H9 (cell line): Measurements from ENCODE around the gene TTC6. TPM values are rescaled to one million over a fixed set of nuclear protein-coding genes. Genes with fewer than 3 reads are reported as not detected.

Experiments used
- DNase-seq: peaks from one replicate; pipeline ENCODE4 v3.0.0-alpha.2; 2017
- H2AFZ ChIP-seq: one replicate; pipeline ENCODE4 v1.6.1; 2013; ENCODE audit warnings: mild to moderate bottlenecking, low read length, control low read depth, moderate library complexity
- H2AK5ac ChIP-seq: 2 replicates; pipeline ENCODE4 v1.6.1; 2013; ENCODE audit warnings: low read length, control low read depth, mixed read lengths; ENCODE audit not compliant: insufficient read length
- H2BK120ac ChIP-seq: one replicate; pipeline ENCODE4 v1.6.1; 2013; ENCODE audit warnings: low read depth, mild to moderate bottlenecking, low read length, control low read depth, inconsistent platforms; ENCODE audit not compliant: poor library complexity, severe bottlenecking
- H2BK12ac ChIP-seq: 2 replicates; pipeline ENCODE4 v1.6.1; 2013; ENCODE audit warnings: low read length, control low read depth, mixed read lengths, low read depth; ENCODE audit not compliant: insufficient read length
- H2BK15ac ChIP-seq: 2 replicates; pipeline ENCODE4 v1.6.1; 2013; ENCODE audit warnings: low read depth, low read length, control low read depth
- H2BK20ac ChIP-seq: one replicate; pipeline ENCODE4 v1.6.1; 2013; ENCODE audit warnings: low read depth, mild to moderate bottlenecking, low read length, control low read depth, inconsistent platforms; ENCODE audit not compliant: poor library complexity, severe bottlenecking
- H2BK5ac ChIP-seq: 2 replicates; pipeline ENCODE4 v1.6.1; 2013; ENCODE audit warnings: low read length, control low read depth, mixed read lengths; ENCODE audit not compliant: insufficient read length
- H3K14ac ChIP-seq: 2 replicates; pipeline ENCODE4 v1.6.1; 2013; ENCODE audit warnings: low read length, control low read depth; ENCODE audit not compliant: insufficient read depth
- H3K18ac ChIP-seq: 2 replicates; pipeline ENCODE4 v1.6.1; 2013; ENCODE audit warnings: low read depth, mild to moderate bottlenecking, mixed read lengths, low read length, control low read depth; ENCODE audit not compliant: insufficient read length
- H3K23ac ChIP-seq: 2 replicates; pipeline ENCODE4 v1.6.1; 2013; ENCODE audit warnings: low read length, control low read depth, mixed read lengths, low read depth; ENCODE audit not compliant: insufficient read length
- H3K23me2 ChIP-seq: 2 replicates; pipeline ENCODE4 v1.6.1; 2013; ENCODE audit warnings: low read depth, mild to moderate bottlenecking, mixed read lengths, low read length, control low read depth; ENCODE audit not compliant: insufficient read length, poor library complexity, severe bottlenecking
- H3K27ac ChIP-seq: 2 replicates; pipeline ENCODE4 v1.5.1; 2013; ENCODE audit warnings: low read length, control low read depth, mixed read lengths, low read depth; ENCODE audit not compliant: insufficient read length
- H3K27me3 ChIP-seq: 2 replicates; pipeline ENCODE4 v1.6.1; 2013; ENCODE audit warnings: low read length, control low read depth, inconsistent platforms; ENCODE audit not compliant: insufficient read depth
- H3K4ac ChIP-seq: 2 replicates; pipeline ENCODE4 v1.6.1; 2013; ENCODE audit warnings: low read depth, mild to moderate bottlenecking, control low read depth, inconsistent platforms, low read length, moderate library complexity
- H3K4me1 ChIP-seq: 2 replicates; pipeline ENCODE4 v1.6.1; 2013; ENCODE audit warnings: low read length, control low read depth, inconsistent platforms; ENCODE audit not compliant: insufficient read depth
- H3K4me2 ChIP-seq: 2 replicates; pipeline ENCODE4 v1.6.1; 2013; ENCODE audit warnings: low read length, control low read depth, mixed read lengths; ENCODE audit not compliant: insufficient read length, insufficient read depth
- H3K56ac ChIP-seq: 2 replicates; pipeline ENCODE4 v1.6.1; 2013; ENCODE audit warnings: low read depth, mild to moderate bottlenecking, mixed read lengths, low read length, control low read depth; ENCODE audit not compliant: insufficient read length
- H3K79me1 ChIP-seq: 2 replicates; pipeline ENCODE4 v1.6.1; 2013; ENCODE audit warnings: low read depth, mild to moderate bottlenecking, moderate library complexity, low read length, control low read depth, inconsistent platforms; ENCODE audit not compliant: insufficient read depth, poor library complexity, severe bottlenecking
- H3K79me2 ChIP-seq: 2 replicates; pipeline ENCODE4 v1.6.1; 2013; ENCODE audit warnings: low read length, control low read depth, inconsistent platforms; ENCODE audit not compliant: insufficient read depth
- H3K9ac ChIP-seq: 2 replicates; pipeline ENCODE4 v1.6.1; 2013; ENCODE audit warnings: low read length, control low read depth, mixed read lengths; ENCODE audit not compliant: insufficient read length; ENCODE audit errors: extremely low read depth
- H3K9me3 ChIP-seq: one replicate; pipeline ENCODE4 v1.6.1; 2013; ENCODE audit warnings: low read depth, low read length, inconsistent platforms; ENCODE audit not compliant: control insufficient read depth
- H3T11ph ChIP-seq: one replicate; pipeline ENCODE4 v1.6.1; 2013; ENCODE audit warnings: mild to moderate bottlenecking, low read length, control low read depth, inconsistent platforms
- H4K20me1 ChIP-seq: one replicate; pipeline ENCODE4 v1.6.1; 2013; ENCODE audit not compliant: control insufficient read depth, insufficient read length, insufficient read depth
- H4K5ac ChIP-seq: 2 replicates; pipeline ENCODE4 v1.6.1; 2013; ENCODE audit warnings: low read depth, mild to moderate bottlenecking, mixed read lengths, low read length, control low read depth; ENCODE audit not compliant: insufficient read length
- H4K8ac ChIP-seq: replicated peaks from 2 replicates; pipeline ENCODE4 v1.6.1; 2013; ENCODE audit warnings: low read length, control low read depth, mixed read lengths, low read depth; ENCODE audit not compliant: insufficient read length
- H4K91ac ChIP-seq: 2 replicates; pipeline ENCODE4 v1.6.1; 2013; ENCODE audit warnings: low read depth, mild to moderate bottlenecking, moderate library complexity, mixed read lengths, low read length, control low read depth; ENCODE audit not compliant: insufficient read length
- H3K27ac Mint-ChIP-seq, 3 experiments: 2 replicates in 2 of 3; 3 replicates in 1 of 3; pipeline ENCODE4 v1.8.0; 2020 to 2021; ENCODE audit warnings: mixed read lengths in 3 of 3, mild to moderate bottlenecking in 1 of 3, moderate library complexity in 1 of 3
- H3K27me3 Mint-ChIP-seq: 2 replicates; pipeline ENCODE4 v1.8.0; 2021; ENCODE audit warnings: low read depth, mild to moderate bottlenecking, moderate library complexity, mixed read lengths
- H3K36me3 Mint-ChIP-seq, 3 experiments: 2 replicates in 2 of 3; 3 replicates in 1 of 3; pipeline ENCODE4 v1.8.0; 2020 to 2021; ENCODE audit warnings: low read depth in 3 of 3, mixed read lengths in 3 of 3; ENCODE audit not compliant: insufficient read depth in 1 of 3
- H3K4me1 Mint-ChIP-seq, 2 experiments: 2 replicates each; pipeline ENCODE4 v1.8.0; 2020; ENCODE audit warnings: mixed read lengths in 2 of 2
- H3K4me3 Mint-ChIP-seq, 2 experiments: 2 replicates in 1 of 2; 3 replicates in 1 of 2; pipeline ENCODE4 v1.8.0; 2020 to 2021; ENCODE audit warnings: mild to moderate bottlenecking in 2 of 2, mixed read lengths in 2 of 2, moderate library complexity in 1 of 2
- H3K9me3 Mint-ChIP-seq, 2 experiments: 2 replicates in 1 of 2; 3 replicates in 1 of 2; pipeline ENCODE4 v1.8.0; 2020; ENCODE audit warnings: mild to moderate bottlenecking in 2 of 2, mixed read lengths in 2 of 2, moderate library complexity in 1 of 2
- CTCF ChIP-seq: fragments of 200-600 bp; sonication (generic); conservative IDR thresholded peaks from 3 replicates; pipeline ENCODE4 v1.8.0; 2021; ENCODE audit warnings: antibody characterized with exemption, mild to moderate bottlenecking
- WGBS: extraction: QIAGEN DNeasy Blood & Tissue Kit; methylation state at CpG from one replicate; pipeline ENCODE4 v1.1.7; 2013; ENCODE audit warnings: missing lambda C conversion rate, low lambda C conversion rate, mixed read lengths; ENCODE audit not compliant: insufficient read length; ENCODE audit errors: extremely low coverage; 5-methylcytosine and 5-hydroxymethylcytosine counted together
- total RNA-seq: library from RNA; stranded (reverse); gene quantifications from 2 replicates; pipeline ENCODE4 v1.2.1, GENCODE V29; 2021

Gene TTC6
- total RNA-seq, 1 experiment from 2014 or later: 0.24 TPM

GRCh38 chr14:37622231-37622923 lies 26.9 kb downstream of the TTC6 start:
- peak overlapping the region; percentile 56 for H3K4me2 ChIP-seq

More at GRCh38 chr14:37622231-37622923, 26.9 kb downstream of the TTC6 start:
- Histone ChIP-seq H2AFZ (no peak overlapping the region), H2BK120ac (no peak overlapping the region), H3K9ac (no peak overlapping the region), H3K27ac (no peak overlapping the region), H4K91ac (no peak overlapping the region), H3K23me2 (peaks cover 9% of the 10 kb centered on the region), H3K27me3 (peaks cover 16% of the 10 kb centered on the region; the same call in 1 of the 2 replicates), H3K9me3 (no peaks in the 10 kb centered on the region), H3K4ac (no peak overlapping the region), H2BK15ac (no peak overlapping the region), H4K5ac (no peak overlapping the region), H3K14ac (peak overlapping the region; percentile 85), H2BK5ac (no peak overlapping the region), H3K18ac (no peak overlapping the region), H3K79me1 (no peaks in the 10 kb centered on the region), H4K20me1 (no peaks in the 10 kb centered on the region), H3K4me1 (no peaks in the 10 kb centered on the region), H3K79me2 (no peaks in the 10 kb centered on the region), H2BK20ac (no peak overlapping the region), H2AK5ac (no peak overlapping the region), H2BK12ac (no peak overlapping the region), H3T11ph (no peak overlapping the region), H4K8ac (no peak overlapping the region), H3K23ac (no peak overlapping the region), H3K56ac (no peak overlapping the region)
- no CpG with 5 or more reads among the region's 81 CpGs for WGBS
- no peaks in the 10 kb centered on the region for H3K9me3 Mint-ChIP-seq
- H3K4me1 Mint-ChIP-seq: peaks cover 3% of the 10 kb centered on the region in 2 experiments; a peak in 2 of 4 replicates
- H3K27me3 Mint-ChIP-seq: peaks cover 78% of the 10 kb centered on the region
- no peaks in the 10 kb centered on the region; a peak in 1 of 7 replicates for H3K36me3 Mint-ChIP-seq
- DNase-seq: peak; percentile 60
- peak overlapping the region; percentile 56 to 77 for H3K4me3 Mint-ChIP-seq
- no peak overlapping the region for H3K27ac Mint-ChIP-seq
- peak; percentile 27; the same call in 1 of the 3 replicates for TF ChIP-seq CTCF
